SK-N-SH treated with all-trans-retinoic acid at 6 μM for 48 hours (cell line): ENCODE measurements around the gene UBA1.

Experiments
- ATAC-seq: fragments of 200-7000 bp; cut with Tn5 transposase; 3 replicates; pipeline ENCODE4 v1.9.1; 2020; ENCODE audit warnings: mild to moderate bottlenecking, moderate library complexity
- ARNTL ChIP-seq: fragments of 450-650 bp; formaldehyde crosslinking; IDR thresholded peaks from 2 replicates; pipeline ENCODE4 v1.5.0; 2020; ENCODE audit warnings: low read depth, mild to moderate bottlenecking, moderate library complexity, borderline replicate concordance
- BACH2 ChIP-seq: fragments of 250-450 bp; sonication (Bioruptor Pico); IDR thresholded peaks from 2 replicates; pipeline ENCODE4 v1.9.0; 2021; ENCODE audit warnings: mild to moderate bottlenecking, borderline replicate concordance
- CSDC2 ChIP-seq: fragments of 250-450 bp; sonication (Bioruptor Pico); IDR thresholded peaks from 2 replicates; pipeline ENCODE4 v1.5.0; 2020; ENCODE audit warnings: mild to moderate bottlenecking, moderate library complexity
- ESRRG ChIP-seq: fragments of 250-450 bp; sonication (Bioruptor Pico); IDR thresholded peaks from 2 replicates; pipeline ENCODE4 v1.6.1; 2021; ENCODE audit warnings: mild to moderate bottlenecking
- GLIS3 ChIP-seq: fragments of 250-450 bp; sonication (Bioruptor Pico); IDR thresholded peaks from 2 replicates; pipeline ENCODE4 v1.5.0; 2020; ENCODE audit warnings: mild to moderate bottlenecking, moderate library complexity
- ISL1 ChIP-seq: fragments of 250-450 bp; sonication (Bioruptor Pico); IDR thresholded peaks from 2 replicates; pipeline ENCODE4 v2.1.2; 2022; ENCODE audit warnings: mild to moderate bottlenecking, moderate library complexity
- PPARA ChIP-seq: fragments of 250-450 bp; sonication (Bioruptor Pico); IDR thresholded peaks from 2 replicates; pipeline ENCODE4 v1.5.0; 2020; ENCODE audit warnings: mild to moderate bottlenecking, borderline replicate concordance
- RARB ChIP-seq: fragments of 250-450 bp; sonication (Bioruptor Pico); IDR thresholded peaks from 2 replicates; pipeline ENCODE4 v1.8.0; 2021; ENCODE audit warnings: mild to moderate bottlenecking, moderate library complexity
- TCF4 ChIP-seq: fragments of 250-450 bp; sonication (Bioruptor Pico); IDR thresholded peaks from 2 replicates; pipeline ENCODE4 v1.8.0; 2021; ENCODE audit warnings: mild to moderate bottlenecking, moderate library complexity, borderline replicate concordance
- TOX ChIP-seq: fragments of 250-450 bp; sonication (Bioruptor Pico); IDR thresholded peaks from 2 replicates; pipeline ENCODE4 v1.8.0; 2021; ENCODE audit warnings: mild to moderate bottlenecking, moderate library complexity, borderline replicate concordance
- ZC3H10 ChIP-seq: fragments of 250-450 bp; sonication (Bioruptor Pico); IDR thresholded peaks from 2 replicates; pipeline ENCODE4 v1.5.1; 2021; ENCODE audit warnings: mild to moderate bottlenecking, moderate library complexity
- ZFP3 ChIP-seq: fragments of 250-450 bp; sonication (Bioruptor Pico); IDR thresholded peaks from 2 replicates; pipeline ENCODE4 v1.5.0; 2020; ENCODE audit warnings: mild to moderate bottlenecking, moderate library complexity
- ZFP30 ChIP-seq: fragments of 450-650 bp; formaldehyde crosslinking; IDR thresholded peaks from 2 replicates; pipeline ENCODE4 v1.5.0; 2022; ENCODE audit warnings: mild to moderate bottlenecking, moderate library complexity
- ZNF565 ChIP-seq: fragments of 450-650 bp; formaldehyde crosslinking; conservative IDR thresholded peaks from 2 replicates; pipeline ENCODE4 v1.5.0; 2020; ENCODE audit warnings: low read depth, mild to moderate bottlenecking, moderate library complexity
- ZNF70 ChIP-seq: fragments of 450-650 bp; formaldehyde crosslinking; IDR thresholded peaks from 2 replicates; pipeline ENCODE4 v1.5.0; 2020; ENCODE audit warnings: mild to moderate bottlenecking, moderate library complexity
- ZNF8 ChIP-seq: fragments of 450-650 bp; formaldehyde crosslinking; IDR thresholded peaks from 2 replicates; pipeline ENCODE4 v1.5.0; 2020; ENCODE audit warnings: mild to moderate bottlenecking, moderate library complexity
- TF ChIP-seq, protein P1 (sequence below): fragments of 250-450 bp; sonication (Bioruptor Pico); IDR thresholded peaks from 2 replicates; pipeline ENCODE4 v1.5.1; 2020; ENCODE audit warnings: low read depth, mild to moderate bottlenecking, moderate library complexity
- TF ChIP-seq, protein P2 (sequence below): fragments of 250-450 bp; sonication (Bioruptor Pico); IDR thresholded peaks from 2 replicates; pipeline ENCODE4 v1.8.0; 2020; ENCODE audit warnings: mild to moderate bottlenecking, moderate library complexity, borderline replicate concordance
- TF ChIP-seq, protein P3 (sequence below): fragments of 250-450 bp; sonication (Bioruptor Pico); IDR thresholded peaks from 2 replicates; pipeline ENCODE4 v1.5.1; 2021; ENCODE audit warnings: mild to moderate bottlenecking, moderate library complexity
- TF ChIP-seq, protein P4 (sequence below): fragments of 250-450 bp; sonication (Bioruptor Pico); IDR thresholded peaks from 2 replicates; pipeline ENCODE4 v1.5.0; 2020; ENCODE audit warnings: mild to moderate bottlenecking, moderate library complexity

UBA1 gene

DNA sequence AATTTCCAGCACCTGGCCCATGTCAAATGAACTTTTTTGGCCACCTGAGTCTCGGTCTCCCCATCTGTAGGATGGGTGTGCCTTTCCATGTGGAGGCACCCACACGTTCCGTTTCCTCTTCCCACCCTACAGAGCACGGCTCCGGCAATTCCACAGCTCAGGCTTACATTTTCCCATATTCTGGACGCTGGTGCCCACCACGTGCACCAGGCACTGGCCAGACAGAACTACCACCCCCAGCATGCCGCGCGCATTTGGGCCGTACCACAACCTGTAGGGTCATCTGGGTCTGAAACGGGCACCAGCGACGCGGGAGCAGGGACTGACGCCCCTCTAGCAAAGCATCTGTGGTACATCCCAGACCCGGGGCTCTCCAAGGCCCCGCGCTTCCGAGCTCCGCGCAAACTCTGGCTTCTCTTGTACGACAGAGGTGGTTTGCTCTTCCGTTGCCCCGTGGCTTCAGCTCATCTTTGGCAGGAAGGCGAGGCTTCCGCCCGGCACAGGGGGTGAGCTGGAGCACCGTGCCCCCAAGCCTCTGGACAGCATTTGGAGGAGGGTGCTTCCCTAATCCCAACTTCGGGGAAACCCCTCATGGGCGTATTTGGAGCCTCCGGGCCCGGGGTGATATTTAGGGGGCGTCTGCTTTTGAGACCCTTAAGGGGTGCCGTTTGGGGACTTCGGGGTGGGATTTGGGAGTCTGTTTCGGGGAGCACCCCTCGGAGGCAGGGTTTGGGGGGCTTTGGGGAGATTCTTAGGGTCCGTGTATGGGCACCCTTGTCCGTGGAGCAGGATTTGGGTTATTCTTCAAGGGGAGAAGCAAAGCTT lies 3.0 kb upstream of the UBA1 start:
- peak; percentile 83 for ATAC-seq
- no peak for TF ChIP-seq PPARA (CRISPR knock-in tag)
- TF ChIP-seq ESRRG (CRISPR knock-in tag), result no peak
- TF ChIP-seq ZFP3 (CRISPR knock-in tag), result no peak
- TF ChIP-seq, protein P1, sequence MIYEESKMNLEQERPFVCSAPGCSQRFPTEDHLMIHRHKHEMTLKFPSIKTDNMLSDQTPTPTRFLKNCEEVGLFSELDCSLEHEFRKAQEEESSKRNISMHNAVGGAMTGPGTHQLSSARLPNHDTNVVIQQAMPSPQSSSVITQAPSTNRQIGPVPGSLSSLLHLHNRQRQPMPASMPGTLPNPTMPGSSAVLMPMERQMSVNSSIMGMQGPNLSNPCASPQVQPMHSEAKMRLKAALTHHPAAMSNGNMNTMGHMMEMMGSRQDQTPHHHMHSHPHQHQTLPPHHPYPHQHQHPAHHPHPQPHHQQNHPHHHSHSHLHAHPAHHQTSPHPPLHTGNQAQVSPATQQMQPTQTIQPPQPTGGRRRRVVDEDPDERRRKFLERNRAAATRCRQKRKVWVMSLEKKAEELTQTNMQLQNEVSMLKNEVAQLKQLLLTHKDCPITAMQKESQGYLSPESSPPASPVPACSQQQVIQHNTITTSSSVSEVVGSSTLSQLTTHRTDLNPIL (CRISPR knock-in tag), result no peak
- TF ChIP-seq ISL1 (CRISPR knock-in tag), result no peak
- TF ChIP-seq, protein P2, sequence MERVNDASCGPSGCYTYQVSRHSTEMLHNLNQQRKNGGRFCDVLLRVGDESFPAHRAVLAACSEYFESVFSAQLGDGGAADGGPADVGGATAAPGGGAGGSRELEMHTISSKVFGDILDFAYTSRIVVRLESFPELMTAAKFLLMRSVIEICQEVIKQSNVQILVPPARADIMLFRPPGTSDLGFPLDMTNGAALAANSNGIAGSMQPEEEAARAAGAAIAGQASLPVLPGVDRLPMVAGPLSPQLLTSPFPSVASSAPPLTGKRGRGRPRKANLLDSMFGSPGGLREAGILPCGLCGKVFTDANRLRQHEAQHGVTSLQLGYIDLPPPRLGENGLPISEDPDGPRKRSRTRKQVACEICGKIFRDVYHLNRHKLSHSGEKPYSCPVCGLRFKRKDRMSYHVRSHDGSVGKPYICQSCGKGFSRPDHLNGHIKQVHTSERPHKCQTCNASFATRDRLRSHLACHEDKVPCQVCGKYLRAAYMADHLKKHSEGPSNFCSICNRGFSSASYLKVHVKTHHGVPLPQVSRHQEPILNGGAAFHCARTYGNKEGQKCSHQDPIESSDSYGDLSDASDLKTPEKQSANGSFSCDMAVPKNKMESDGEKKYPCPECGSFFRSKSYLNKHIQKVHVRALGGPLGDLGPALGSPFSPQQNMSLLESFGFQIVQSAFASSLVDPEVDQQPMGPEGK, result no peak
- TF ChIP-seq ZFP30 (CRISPR knock-in tag), result no peak

DNA sequence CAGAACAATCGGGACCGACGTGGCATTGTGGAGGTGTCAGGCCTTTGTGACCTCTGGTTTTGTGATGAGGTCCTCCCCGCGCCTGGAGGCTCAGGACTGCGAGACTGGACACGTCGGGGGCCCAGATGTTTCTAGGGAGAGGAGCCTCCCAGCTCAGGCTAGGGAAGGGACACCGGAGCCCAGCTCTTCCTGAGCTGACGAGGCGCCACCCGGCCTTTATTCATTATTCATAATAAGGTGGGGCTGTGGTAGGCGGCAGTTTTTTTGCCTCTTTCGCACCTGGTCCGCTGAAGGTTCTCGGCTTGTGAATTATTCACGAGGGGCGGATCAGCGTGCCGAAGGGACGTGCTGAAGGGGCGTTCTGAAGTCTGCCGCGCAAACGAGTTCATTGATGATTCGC lies 2.3 kb upstream of the UBA1 start:
- no peak for TF ChIP-seq TOX (CRISPR knock-in tag)
- no peak for TF ChIP-seq ISL1 (CRISPR knock-in tag)
- TF ChIP-seq CSDC2 (CRISPR knock-in tag), result no peak
- no peak for TF ChIP-seq TCF4
- TF ChIP-seq, protein P3, sequence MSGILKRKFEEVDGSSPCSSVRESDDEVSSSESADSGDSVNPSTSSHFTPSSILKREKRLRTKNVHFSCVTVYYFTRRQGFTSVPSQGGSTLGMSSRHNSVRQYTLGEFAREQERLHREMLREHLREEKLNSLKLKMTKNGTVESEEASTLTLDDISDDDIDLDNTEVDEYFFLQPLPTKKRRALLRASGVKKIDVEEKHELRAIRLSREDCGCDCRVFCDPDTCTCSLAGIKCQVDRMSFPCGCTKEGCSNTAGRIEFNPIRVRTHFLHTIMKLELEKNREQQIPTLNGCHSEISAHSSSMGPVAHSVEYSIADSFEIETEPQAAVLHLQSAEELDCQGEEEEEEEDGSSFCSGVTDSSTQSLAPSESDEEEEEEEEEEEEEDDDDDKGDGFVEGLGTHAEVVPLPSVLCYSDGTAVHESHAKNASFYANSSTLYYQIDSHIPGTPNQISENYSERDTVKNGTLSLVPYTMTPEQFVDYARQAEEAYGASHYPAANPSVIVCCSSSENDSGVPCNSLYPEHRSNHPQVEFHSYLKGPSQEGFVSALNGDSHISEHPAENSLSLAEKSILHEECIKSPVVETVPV (CRISPR knock-in tag), result no peak
- no peak for TF ChIP-seq ZNF8 (CRISPR knock-in tag)
- no peak for TF ChIP-seq ARNTL (CRISPR knock-in tag)
- no peak for TF ChIP-seq ESRRG (CRISPR knock-in tag)
- TF ChIP-seq, protein P4, sequence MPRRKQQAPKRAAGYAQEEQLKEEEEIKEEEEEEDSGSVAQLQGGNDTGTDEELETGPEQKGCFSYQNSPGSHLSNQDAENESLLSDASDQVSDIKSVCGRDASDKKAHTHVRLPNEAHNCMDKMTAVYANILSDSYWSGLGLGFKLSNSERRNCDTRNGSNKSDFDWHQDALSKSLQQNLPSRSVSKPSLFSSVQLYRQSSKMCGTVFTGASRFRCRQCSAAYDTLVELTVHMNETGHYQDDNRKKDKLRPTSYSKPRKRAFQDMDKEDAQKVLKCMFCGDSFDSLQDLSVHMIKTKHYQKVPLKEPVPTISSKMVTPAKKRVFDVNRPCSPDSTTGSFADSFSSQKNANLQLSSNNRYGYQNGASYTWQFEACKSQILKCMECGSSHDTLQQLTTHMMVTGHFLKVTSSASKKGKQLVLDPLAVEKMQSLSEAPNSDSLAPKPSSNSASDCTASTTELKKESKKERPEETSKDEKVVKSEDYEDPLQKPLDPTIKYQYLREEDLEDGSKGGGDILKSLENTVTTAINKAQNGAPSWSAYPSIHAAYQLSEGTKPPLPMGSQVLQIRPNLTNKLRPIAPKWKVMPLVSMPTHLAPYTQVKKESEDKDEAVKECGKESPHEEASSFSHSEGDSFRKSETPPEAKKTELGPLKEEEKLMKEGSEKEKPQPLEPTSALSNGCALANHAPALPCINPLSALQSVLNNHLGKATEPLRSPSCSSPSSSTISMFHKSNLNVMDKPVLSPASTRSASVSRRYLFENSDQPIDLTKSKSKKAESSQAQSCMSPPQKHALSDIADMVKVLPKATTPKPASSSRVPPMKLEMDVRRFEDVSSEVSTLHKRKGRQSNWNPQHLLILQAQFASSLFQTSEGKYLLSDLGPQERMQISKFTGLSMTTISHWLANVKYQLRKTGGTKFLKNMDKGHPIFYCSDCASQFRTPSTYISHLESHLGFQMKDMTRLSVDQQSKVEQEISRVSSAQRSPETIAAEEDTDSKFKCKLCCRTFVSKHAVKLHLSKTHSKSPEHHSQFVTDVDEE, result no peak
- no peak for TF ChIP-seq ZC3H10 (CRISPR knock-in tag)
- TF ChIP-seq RARB (CRISPR knock-in tag), result no peak
- no peak for TF ChIP-seq BACH2 (CRISPR knock-in tag)
- no peak for TF ChIP-seq ZNF565
- TF ChIP-seq, all 23 proteins: peak for 0
- ATAC-seq, result 0 out of 3 replicates have a peak, but pooled peaks have one; percentile 4

DNA sequence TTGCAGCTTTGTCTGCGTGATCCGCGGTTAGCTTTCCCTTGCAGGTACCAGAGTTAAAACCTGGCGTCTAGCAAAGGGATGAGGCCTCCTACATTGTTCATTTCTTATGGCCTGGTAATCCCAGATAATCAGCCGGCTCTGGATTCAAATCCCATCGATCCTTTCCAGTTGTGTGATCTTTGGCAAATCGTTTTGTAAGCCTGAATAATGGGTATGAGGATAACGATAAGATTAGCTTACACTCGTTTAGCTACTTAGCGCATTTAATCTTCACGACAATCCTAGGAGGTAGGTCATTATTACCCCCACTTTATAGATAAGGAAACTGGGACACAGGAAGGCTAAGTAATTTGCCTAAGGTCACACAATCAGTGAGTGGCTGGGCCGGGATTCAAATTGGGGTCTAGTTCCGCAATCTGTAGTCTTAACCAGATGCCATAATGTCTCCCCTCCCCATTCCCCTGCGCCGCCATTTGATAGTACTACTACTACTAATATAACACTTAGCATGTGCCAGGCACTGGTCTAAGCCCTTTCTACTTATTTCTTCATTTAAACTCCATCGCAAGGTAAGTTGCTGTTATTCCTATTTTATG lies 1.7 kb upstream of the UBA1 start:
- no peak for ATAC-seq
- TF ChIP-seq, protein P2, result no peak
- TF ChIP-seq ZNF8 (CRISPR knock-in tag) (no peak), GLIS3 (CRISPR knock-in tag) (no peak), TOX (CRISPR knock-in tag) (no peak), TCF4 (no peak), ISL1 (CRISPR knock-in tag) (no peak), ZFP30 (CRISPR knock-in tag) (no peak), ESRRG (CRISPR knock-in tag) (no peak), ZNF70 (no peak), CSDC2 (CRISPR knock-in tag) (no peak), ZFP3 (CRISPR knock-in tag) (no peak)
